Measurements from ENCODE around the gene MBOAT2. TPM values are rescaled to one million over a fixed set of nuclear protein-coding genes. Genes with fewer than 3 reads are reported as not detected.

MBOAT2 gene
- polyA plus RNA-seq, 1 donor (not counting 4 experiments of a cell fraction or from before 2014, with no cell fraction given) = 121 TPM

DNA sequence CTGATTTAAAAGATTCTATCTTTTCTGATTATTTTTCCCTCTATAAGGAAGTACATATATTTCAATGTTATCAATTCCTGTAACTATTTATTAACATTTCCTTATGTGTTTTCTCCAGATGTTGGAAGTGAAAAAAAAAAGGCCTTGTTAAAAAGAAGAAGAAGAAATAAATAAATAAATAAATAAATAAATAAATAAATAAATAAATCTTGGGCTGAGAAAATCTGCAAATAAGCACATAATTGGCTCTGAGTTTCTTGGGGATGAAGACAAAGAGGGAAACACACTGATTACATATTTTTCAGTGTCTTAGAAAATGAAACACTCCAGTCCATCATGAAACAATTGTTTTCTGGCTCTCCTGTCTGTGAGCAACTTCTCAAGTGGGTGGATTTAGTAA lies 21.1 kb upstream of the MBOAT2 start:
- no peaks in the 10 kb centered on the region for H3K36me3 ChIP-seq (ENCODE audit: control insufficient read depth in 2 of 2, extremely low read depth in 1 of 2, insufficient read depth in 2 of 2, low read length in 2 of 2)
- H2AFZ ChIP-seq (ENCODE audit: control insufficient read depth, low read length) = no peak overlapping the region
- H3K4me2 ChIP-seq (ENCODE audit: control insufficient read depth, extremely low read depth, insufficient read depth, low read depth, low read length) = no peak overlapping the region
- dilution Hi-C loops (cut with MboI; ENCODE audit: extremely low pct_ligation_motif_present, low sequenced_read_pairs) = no loop called here
- H3K9me1 ChIP-seq (ENCODE audit: control insufficient read depth, extremely low read depth, insufficient read depth, low read length) = no peaks in the 10 kb centered on the region
- no peaks in the 10 kb centered on the region for H4K20me1 ChIP-seq (ENCODE audit: control insufficient read depth, extremely low read depth, insufficient read depth, low read length)
- TF ChIP-seq, protein P1, sequence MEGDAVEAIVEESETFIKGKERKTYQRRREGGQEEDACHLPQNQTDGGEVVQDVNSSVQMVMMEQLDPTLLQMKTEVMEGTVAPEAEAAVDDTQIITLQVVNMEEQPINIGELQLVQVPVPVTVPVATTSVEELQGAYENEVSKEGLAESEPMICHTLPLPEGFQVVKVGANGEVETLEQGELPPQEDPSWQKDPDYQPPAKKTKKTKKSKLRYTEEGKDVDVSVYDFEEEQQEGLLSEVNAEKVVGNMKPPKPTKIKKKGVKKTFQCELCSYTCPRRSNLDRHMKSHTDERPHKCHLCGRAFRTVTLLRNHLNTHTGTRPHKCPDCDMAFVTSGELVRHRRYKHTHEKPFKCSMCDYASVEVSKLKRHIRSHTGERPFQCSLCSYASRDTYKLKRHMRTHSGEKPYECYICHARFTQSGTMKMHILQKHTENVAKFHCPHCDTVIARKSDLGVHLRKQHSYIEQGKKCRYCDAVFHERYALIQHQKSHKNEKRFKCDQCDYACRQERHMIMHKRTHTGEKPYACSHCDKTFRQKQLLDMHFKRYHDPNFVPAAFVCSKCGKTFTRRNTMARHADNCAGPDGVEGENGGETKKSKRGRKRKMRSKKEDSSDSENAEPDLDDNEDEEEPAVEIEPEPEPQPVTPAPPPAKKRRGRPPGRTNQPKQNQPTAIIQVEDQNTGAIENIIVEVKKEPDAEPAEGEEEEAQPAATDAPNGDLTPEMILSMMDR (optimal IDR thresholded peaks at IDR 0.05 in 1 of 3, IDR thresholded peaks at IDR 0.05 in 1 of 3, conservative IDR thresholded peaks at IDR 0.05 in 1 of 3; ENCODE audit: extremely low read depth in 1 of 3, insufficient read depth in 2 of 3, low read length in 3 of 3) = no peak
- TF ChIP-seq EZH2 (IDR thresholded peaks at IDR 0.05; ENCODE audit: low read length) = no peak
- no peaks in the 10 kb centered on the region for H3K4me1 ChIP-seq (ENCODE audit: control insufficient read depth, extremely low read depth, insufficient read depth, low read length)
- no peaks in the 10 kb centered on the region for H3K27me3 ChIP-seq (ENCODE audit: control insufficient read depth, extremely low read depth, insufficient read depth, low read length)
- no peaks in the 10 kb centered on the region for H3K9me3 ChIP-seq (ENCODE audit: control insufficient read depth, low read depth, low read length)
- FAIRE-seq = no peak
- DNase-seq (ENCODE audit: low read depth, low spot score) = no peak
- no peaks in the 10 kb centered on the region for H3K79me2 ChIP-seq (ENCODE audit: control insufficient read depth, insufficient read depth, low read length)
- H3K27ac ChIP-seq (ENCODE audit: control insufficient read depth, insufficient read depth, low read length) = no peak overlapping the region
- H3K4me3 ChIP-seq (ENCODE audit: control insufficient read depth in 2 of 3, extremely low read depth in 1 of 3, insufficient read depth in 2 of 3, low read depth in 1 of 3, low read length in 3 of 3) = no peak overlapping the region
- no peak overlapping the region for H3K9ac ChIP-seq (ENCODE audit: control insufficient read depth, extremely low read depth, insufficient read depth, low read length)

DNA sequence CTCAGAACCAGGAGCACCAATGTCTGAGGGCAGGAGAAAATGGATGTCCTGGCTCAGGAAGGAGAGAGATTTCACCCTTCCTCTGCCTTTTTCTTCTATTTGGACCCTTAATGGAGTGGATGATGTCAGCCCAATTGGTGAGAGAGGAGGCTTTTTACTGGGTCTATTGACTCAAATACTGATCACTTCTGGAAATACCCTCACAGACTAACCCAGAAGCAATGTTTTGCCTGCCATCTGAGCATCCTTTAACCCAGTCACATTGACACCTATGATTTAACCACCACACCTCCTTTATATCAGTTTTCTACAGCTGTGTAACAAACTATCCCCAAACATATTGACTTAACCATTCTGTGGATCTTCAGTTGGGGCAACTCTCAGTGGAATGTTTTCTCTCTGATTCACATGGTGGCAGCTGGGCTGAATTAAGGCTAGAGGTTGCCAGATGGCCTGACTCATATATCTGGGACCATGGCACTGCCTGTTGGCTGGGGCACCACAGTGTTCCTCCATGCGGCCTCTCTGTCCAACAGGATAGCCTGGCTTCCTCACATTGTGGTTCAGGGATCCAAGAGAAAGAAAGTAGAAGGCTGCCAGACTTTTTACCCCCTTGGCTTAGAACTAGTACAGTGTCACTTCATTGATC lies 18.2 kb upstream of the MBOAT2 start:
- Histone ChIP-seq H3K9me1 (ENCODE audit: control insufficient read depth, extremely low read depth, insufficient read depth, low read length) (no peaks in the 10 kb centered on the region), H2AFZ (ENCODE audit: control insufficient read depth, low read length) (no peak overlapping the region), H3K4me3 (ENCODE audit: control insufficient read depth in 2 of 3, extremely low read depth in 1 of 3, insufficient read depth in 2 of 3, low read depth in 1 of 3, low read length in 3 of 3) (no peak overlapping the region), H3K36me3 (ENCODE audit: control insufficient read depth in 2 of 2, extremely low read depth in 1 of 2, insufficient read depth in 2 of 2, low read length in 2 of 2) (no peaks in the 10 kb centered on the region), H3K27ac (ENCODE audit: control insufficient read depth, insufficient read depth, low read length) (no peak overlapping the region), H3K4me1 (ENCODE audit: control insufficient read depth, extremely low read depth, insufficient read depth, low read length) (no peaks in the 10 kb centered on the region), H3K79me2 (ENCODE audit: control insufficient read depth, insufficient read depth, low read length) (no peaks in the 10 kb centered on the region), H4K20me1 (ENCODE audit: control insufficient read depth, extremely low read depth, insufficient read depth, low read length) (no peaks in the 10 kb centered on the region), H3K9me3 (ENCODE audit: control insufficient read depth, low read depth, low read length) (no peaks in the 10 kb centered on the region), H3K4me2 (ENCODE audit: control insufficient read depth, extremely low read depth, insufficient read depth, low read depth, low read length) (no peak overlapping the region), H3K27me3 (ENCODE audit: control insufficient read depth, extremely low read depth, insufficient read depth, low read length) (no peaks in the 10 kb centered on the region), H3K9ac (ENCODE audit: control insufficient read depth, extremely low read depth, insufficient read depth, low read length) (no peak overlapping the region)
- FAIRE-seq (no peak), DNase-seq (ENCODE audit: low read depth, low spot score) (no peak)
- dilution Hi-C loops (cut with MboI; ENCODE audit: extremely low pct_ligation_motif_present, low sequenced_read_pairs) = no loop called here
- TF ChIP-seq, protein P1 (optimal IDR thresholded peaks at IDR 0.05 in 1 of 3, IDR thresholded peaks at IDR 0.05 in 1 of 3, conservative IDR thresholded peaks at IDR 0.05 in 1 of 3; ENCODE audit: extremely low read depth in 1 of 3, insufficient read depth in 2 of 3, low read length in 3 of 3) = no peak
- TF ChIP-seq EZH2 (IDR thresholded peaks at IDR 0.05; ENCODE audit: low read length) = no peak

All from keratinocyte (primary cell).